Stimulated activated CD4-positive, alpha-beta T cell treated with anti-CD3 and anti-CD28 coated beads, TNF-alpha, amount 100 ng/mL, for 1 hour (primary cell): ENCODE measurements around the gene SDR39U1.
A peak's percentile ranks its signal among the peaks of the same experiment; 100 is the strongest.

Experiments
- DNase-seq, 3 donors: peaks; one replicate each; pipeline ENCODE4 v3.0.0-alpha.2; 2020; ENCODE audit warnings: low read depth in 3 of 3, low spot score in 1 of 3

SDR39U1 gene

DNA sequence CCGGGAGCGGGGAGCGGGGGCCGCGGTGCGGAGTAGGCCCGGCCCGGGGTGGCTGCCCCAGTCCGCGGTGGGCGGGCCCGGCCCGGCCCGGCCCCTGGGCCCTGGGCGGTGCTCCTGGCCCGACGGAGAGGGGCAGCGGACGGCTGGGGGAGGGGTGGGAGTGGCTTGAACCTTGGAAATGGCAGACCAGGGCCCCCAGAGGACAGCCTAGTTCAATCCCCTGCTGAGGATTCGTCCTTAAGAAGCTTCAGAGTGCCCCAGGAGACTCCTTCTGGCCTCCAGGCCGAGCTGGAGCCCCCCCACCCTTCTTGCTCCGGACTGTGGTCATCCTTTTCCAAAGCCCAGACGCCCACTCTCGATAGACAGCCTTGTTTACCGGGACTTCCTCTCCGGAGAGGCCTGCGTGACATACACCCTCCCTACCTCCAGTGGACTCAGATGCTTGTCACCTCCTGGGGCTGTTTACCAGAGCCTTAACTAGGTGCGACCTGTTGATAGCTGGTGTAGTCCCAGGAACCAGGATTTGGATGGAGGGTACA lies 12.4 kb downstream of the SDR39U1 start:
- peak in 1 of 3 donors; percentile 48 for DNase-seq

DNA sequence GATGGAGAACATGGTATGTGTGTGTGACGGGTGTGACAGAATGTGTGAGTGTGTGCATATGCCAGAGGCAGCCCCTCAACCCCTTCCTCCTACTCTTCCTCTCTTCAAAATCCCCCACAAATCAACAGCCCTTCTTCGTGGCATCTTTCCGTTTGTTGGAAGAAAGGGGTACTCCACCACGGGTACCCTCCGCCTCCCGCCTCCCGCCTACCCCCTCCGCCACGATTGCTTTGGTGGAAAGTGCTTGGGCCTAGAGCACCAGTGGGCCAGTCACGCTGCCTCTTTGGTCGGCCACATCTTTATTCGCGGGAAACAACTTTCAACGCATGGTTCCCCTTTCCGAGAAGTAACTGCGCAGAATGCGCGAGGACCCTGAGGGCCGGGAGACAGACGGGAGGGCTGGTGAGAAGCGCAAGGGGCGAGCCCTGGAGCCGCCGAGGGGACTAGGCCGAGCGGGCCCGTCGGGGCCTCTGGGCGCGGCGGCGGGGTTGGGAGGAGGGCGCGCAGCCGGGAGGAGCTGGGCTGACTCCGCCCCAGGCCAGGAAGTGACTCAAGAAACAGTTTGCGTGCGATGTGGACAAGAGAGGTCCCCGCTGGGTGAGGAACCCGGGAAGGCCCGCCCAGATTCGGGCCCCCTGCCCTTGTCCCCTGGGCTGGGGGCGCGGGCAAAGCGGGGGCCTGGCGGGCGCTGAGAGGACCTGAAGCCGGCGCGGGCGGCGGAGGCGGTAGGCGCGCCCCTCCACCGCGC lies 13.0 kb downstream of the SDR39U1 start, which contains the start of the genes CBLN3 and KHNYN:
Gene CBLN3 (minus strand): TSS at position 274 of the 748 bp plus-strand sequence. CDS start 614 bp downstream, outside the sequence.
Gene KHNYN (plus strand): TSS at position 560 of the 748 bp plus-strand sequence. CDS start 777 bp downstream, outside the sequence.
- DNase-seq: peak; percentile 69 to 72 (median 71)

DNA sequence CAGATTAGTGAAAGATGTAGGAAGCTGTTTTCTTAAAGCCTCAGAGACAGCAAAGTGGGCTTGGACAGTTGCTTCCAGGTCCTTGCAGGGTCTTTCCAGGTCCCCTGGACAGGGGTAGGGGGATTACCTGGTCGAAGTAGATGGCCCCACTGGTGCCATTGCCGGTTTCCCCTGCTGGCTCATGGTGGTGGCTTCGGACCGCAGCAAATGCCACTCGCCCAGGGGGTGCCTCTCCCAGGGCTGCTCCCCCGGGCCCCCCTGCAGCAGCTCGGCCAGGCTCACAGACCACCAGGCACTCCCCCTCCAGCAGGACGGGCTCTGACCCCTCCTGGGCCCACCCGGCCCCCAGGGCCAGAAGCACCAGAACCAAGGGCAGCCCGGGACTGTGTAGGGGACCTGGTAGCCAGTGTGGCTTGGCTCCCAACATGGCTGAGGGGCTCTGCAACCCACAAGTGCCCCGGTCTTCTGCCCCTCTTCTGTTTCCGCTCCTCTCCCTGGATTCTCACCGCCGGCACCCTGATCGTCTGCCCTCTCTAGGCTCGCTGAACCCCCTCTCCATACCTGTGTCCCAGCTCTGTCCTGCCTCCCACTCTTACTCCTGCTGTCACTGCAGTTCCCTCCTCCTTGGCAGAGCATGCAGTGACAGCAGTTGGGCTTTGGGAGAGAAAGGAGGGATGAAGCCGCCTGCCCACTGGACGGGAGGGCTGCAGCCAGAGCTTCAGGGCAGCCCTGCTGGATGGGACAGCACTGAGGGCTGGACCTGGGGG lies 13.8 kb downstream of the SDR39U1 start:
- DNase-seq: no peak

DNA sequence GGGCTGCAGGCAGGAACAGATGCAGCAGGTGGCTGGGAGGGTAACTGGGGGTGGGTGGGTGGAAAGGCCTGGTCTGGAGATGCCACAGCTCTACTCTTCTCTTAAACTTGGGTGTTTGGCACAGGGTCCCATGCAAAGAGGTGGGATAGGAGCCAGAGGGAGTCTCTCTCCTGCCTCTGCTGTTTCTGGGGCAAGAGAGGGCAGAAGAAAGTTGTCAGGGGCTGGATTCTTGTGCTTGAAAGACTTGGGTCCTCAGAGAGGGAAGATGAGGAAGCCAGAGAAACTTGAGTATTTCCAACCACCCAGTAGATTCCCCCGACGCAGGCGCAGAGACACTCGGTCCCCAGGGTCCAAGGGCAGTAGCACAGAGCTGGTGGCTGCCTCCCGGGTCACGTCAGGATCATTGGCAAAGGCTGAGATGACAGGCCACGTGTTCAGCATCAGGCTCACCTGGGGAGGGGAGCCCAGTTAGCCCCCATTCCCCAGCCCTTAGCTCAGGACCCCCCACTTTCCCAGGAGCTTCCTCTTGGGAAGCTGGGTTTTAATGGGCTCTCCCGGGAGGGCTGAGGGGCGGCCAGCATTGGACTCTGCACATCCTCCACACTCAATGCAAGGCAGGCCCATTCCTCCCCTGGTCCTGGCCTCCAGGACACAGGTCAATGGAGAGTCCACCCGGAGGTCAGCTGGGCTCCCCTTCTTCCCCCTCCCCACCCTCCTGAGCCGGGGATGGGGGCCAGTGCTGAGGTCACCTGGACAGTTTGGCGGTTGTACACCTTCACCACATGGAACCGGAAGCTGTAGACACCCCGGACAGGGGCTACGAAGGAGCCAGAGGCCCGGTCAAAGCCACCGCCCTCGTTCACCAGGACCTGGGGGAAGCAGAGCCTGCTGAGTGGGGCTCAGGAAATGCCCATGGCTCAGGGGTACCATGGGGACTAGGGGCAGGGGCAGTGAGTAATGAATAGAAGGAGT lies 14.8 kb downstream of the SDR39U1 start:
- no peak for DNase-seq

DNA sequence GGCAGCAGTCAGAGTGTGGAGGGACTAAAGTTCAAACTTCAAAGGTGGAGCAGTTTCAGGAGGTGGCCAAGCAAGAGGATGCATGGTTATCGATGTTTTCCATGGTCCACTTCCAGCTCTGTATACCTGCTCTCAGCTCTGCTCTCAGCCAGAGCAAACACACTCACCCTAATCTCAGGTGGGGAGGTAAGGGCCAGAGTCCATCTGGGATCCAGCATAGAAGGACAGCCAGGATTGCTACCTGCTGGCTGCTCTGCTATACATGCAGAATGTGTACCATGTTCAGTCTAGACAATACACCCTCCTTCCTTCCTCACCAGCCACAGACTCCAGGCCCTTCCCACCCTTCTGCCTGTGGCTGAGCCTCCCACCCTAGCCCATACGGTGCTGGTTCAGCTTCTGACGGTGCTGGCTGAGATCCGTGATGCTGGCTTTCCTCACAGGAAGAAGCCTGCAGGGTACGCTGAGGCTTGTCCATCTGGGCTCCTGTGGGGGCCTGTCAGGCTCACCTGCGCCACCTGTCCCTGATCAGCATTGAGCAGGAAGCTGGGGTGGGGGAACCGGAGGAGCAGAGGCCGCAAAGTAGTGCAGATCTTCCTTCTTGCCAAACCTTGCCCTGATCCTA lies 15.6 kb downstream of the SDR39U1 start:
- DNase-seq: no peak

DNA sequence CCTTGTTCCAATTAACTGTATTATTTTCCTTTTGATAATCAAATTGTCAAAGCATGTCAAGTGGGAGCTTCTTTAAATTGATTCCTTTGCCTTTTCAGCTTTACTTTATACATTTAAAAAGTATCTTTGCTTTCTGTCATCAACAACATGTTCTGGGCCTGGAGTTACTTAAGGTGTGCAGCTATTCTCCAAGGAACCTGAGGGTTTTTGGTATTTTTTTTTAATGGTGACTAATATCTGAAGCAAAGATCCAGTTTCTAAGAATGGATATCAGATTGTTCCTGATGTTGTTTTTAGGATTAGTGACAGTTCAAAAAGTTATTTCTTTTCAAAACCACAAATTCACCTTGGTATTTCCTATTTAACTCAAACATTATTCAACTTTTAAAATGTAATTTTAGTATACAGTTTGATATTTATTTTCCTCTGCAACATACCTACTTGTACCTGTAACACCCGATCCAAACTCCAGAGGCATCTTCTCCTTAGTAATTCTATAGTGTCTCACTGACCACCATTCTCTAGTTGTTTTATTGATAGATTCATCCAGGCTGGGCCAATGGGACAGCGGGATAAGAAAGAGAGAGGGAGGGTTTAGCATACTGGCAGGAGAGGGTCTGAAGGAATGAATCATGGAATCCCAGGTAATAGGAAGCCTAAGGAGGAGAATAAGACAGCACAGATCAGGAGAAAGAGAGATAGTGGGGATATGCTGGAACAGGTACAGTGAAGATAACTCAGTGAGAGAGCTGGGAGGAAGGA lies 16.2 kb downstream of the SDR39U1 start:
- DNase-seq: no peak

DNA sequence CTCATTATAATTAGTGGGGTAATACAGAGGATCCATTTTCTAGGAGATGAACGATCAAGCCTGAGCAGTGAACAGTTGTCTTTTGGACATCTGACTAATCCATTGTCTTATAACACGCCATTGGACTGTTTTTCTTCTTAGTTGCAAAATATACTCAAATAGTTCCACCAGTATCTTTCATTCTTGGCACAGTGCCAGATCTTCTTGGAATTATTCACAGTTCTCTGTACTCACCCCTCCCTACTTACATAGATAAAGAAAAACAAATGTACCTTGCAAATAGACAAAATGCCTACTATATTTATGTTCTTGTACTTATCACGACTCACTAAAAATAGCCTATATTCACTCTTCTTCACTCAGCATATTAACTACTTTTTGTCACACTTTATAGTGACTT lies 16.9 kb downstream of the SDR39U1 start:
- DNase-seq: no peak

DNA sequence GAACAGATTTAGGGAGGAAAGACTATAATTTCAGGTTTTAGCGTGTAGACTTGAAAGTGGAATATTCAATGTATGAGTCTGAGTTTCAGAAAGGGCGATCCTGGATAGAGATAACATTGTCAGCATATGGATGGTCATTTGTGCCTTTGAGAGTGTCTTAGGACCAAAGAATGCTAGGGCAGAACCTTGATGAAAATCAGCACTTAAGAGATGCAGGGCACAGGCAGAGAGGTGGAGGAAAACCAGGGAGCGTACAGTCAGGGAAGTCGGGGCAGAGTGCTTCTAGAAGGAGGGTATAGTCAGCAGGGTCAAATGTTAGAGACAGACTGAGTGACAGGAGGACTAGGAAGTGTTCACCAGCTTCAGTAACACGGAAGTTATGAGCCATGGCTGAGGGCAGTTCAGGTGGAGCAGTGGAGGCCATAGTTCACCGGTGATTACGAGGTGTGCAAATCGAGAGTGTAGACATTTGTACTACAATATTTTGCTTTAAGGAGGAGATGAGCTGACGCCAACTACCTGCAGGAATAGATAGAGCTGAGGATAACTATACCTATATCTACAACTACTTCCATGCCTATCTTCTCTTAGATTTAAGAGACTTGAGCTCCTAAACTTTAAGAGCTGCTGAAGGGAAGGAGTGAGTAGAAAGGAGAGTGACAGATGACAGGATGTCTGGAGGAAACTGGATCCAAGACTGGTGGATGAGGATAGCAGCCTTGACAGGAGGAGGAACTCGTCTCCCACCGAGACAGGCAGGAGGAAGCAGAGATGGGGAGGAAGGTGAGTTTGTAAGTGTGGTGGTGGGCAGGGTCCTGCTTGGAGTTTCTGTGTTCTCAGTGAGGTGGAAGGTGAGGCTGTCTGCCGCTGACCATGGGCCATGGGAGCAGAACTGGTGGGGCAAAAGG lies 19.6 kb downstream of the SDR39U1 start:
- no peak for DNase-seq

DNA sequence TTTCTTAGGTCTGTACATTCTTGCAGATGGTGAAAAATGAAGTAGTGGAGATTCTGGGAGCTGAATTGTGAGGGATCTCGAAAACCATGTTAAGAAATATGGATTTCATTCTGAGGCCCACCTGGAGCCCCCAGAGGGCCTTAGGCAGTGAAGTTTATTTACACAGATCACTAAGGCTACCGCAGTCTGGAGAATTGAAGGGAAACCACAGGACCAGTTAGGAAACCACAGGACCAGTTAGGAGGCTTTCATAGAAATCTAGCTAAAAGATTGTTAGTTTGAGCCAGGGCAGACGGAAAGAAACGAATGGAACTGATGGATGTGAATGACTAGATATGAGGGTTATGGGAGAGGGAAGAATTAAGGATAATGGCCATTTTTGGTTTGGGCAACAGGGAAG lies 20.3 kb downstream of the SDR39U1 start:
- no peak for DNase-seq

DNA sequence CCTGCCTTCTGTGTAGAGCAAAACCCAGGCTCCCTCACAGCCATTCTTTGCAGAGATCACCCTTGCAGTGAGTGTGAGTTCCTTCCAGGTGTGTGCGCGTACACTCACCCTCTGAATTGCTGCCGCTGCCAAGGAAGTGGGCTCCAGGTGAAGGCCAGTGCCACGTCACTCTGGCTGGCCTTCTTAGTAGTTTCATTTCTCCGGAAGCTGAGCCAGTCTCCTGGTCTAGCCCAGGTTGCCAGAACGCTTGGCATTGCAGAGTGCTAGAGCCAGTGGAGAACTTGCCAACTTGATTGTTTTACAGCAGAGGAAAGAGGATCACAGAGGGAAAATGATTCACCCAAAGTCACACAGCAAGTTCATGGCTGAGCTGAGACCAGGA lies 24.1 kb downstream of the SDR39U1 start:
- no peak for DNase-seq

DNA sequence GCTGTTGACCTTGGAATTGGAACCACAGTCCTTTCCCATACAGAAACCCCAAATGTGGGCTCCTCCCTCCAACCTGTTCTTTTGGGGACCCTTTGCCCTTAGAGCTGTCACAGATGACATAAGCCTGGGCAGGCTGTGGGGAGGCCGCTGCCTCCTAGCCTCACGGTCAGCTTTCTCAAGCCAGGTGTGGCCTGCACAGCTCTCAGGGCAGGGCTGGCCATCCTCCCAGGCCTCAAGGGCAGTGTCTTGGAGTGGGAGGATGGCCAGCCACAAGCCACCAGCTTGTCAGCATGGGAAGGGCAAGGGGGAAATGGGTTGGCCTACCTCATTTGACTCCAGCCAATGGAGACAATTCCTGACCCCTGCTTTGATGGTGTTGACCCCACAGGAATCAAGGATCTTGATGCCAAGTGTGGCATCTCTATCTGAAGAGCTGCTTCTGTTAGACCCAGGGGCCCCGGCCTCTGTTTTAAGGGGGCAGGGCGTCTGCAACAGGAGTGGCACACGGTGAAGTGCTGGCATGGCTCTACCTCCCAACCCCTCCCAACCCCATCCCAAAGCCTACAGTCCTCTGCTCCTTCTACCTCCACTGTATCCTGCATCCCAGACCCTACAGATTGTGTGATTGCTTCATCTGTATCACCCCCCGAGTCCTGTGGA lies 24.6 kb downstream of the SDR39U1 start:
- DNase-seq: no peak

DNA sequence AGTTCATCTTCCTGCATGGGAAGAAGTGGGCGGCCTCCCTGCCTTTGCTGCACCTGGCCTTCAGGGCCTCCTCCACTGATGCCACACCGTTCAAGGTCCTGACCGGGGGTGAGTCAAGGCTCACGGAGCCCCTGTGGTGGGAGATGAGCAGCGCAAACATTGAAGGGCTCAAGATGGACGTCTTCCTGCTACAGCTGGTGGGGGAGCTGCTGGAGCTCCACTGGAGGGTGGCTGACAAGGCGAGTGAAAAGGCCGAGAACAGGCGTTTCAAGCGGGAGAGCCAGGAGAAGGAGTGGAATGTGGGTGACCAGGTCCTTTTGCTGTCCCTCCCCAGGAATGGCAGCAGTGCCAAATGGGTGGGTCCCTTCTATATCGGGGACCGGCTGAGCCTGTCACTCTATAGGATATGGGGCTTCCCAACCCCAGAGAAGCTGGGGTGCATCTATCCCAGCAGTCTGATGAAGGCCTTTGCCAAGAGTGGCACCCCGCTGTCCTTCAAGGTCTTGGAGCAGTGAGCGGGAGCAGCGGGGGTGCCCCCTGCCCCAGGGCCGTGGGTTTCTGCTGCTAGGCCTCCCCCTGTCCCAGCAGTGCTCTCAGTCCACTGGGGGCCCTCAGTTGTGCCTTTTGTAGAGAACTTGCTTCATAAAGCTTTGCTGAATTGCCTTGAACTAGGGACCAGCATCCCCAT lies 25.5 kb downstream of the SDR39U1 start:
- no peak for DNase-seq

DNA sequence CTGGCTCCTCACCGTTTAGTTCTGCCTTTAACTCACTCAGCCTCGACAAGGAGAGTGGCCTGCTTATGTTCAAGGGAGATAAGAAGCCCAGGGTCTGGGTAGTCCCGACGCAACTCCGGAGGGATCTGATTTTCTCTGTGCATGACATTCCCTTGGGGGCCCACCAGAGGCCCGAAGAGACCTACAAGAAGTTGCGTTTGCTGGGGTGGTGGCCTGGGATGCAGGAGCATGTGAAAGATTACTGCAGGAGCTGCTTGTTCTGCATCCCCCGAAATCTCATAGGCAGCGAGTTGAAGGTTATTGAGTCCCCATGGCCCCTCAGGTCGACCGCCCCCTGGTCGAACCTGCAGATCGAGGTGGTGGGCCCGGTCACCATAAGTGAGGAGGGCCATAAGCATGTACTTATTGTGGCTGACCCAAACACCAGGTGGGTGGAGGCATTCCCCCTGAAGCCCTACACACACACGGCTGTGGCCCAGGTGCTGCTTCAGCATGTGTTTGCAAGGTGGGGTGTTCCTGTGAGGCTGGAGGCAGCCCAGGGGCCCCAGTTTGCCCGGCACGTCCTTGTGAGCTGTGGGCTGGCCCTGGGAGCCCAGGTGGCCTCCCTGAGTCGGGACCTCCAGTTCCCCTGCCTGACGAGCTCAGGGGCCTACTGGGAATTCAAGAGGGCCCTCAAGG lies 26.2 kb downstream of the SDR39U1 start:
- DNase-seq: no peak

DNA sequence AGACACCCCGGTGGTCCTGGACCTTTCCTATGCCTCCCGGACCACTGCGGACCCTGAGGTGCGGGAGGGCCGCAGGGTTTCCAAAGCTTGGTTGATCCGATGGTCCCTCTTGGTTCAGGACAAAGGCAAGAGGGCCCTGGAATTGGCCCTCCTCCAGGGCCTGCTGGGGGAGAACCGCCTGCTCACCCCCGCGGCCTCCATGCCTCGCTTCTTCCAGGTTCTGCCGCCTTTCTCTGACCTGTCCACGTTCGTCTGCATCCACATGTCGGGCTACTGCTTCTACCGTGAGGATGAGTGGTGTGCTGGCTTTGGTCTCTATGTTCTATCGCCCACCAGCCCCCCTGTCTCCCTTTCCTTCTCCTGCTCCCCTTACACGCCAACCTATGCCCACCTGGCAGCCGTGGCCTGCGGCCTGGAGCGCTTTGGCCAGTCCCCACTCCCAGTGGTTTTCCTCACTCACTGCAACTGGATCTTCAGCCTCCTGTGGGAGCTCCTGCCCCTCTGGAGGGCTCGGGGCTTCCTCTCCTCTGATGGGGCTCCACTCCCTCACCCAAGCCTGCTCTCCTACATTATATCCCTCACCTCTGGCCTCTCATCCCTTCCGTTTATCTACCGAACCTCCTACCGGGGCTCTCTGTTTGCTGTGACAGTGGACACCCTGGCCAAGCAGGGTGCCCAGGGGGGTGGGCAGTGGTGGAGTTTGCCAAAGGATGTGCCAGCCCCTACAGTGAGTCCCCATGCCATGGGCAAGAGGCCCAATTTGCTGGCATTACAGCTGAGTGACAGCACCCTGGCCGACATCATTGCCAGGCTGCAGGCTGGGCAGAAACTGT lies 26.9 kb downstream of the SDR39U1 start:
- no peak for DNase-seq

DNA sequence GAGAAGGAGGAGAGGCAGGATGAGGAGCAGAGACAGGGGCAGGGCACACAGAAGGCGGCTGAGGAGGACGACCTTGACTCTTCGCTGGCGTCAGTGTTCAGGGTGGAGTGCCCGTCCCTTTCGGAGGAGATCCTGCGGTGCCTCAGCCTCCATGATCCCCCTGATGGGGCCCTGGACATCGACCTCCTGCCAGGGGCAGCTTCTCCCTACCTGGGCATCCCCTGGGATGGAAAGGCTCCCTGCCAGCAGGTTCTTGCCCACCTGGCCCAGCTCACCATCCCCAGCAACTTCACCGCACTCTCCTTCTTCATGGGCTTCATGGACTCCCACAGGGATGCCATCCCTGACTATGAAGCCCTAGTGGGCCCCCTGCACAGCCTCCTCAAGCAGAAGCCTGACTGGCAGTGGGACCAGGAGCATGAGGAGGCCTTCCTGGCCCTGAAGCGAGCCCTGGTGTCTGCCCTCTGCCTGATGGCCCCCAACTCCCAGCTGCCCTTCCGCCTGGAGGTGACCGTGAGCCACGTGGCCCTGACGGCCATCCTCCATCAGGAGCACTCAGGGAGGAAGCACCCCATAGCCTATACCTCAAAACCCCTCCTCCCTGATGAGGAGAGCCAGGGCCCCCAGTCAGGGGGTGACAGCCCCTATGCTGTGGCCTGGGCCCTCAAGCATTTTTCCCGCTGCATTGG lies 27.7 kb downstream of the SDR39U1 start:
- DNase-seq: no peak

DNA sequence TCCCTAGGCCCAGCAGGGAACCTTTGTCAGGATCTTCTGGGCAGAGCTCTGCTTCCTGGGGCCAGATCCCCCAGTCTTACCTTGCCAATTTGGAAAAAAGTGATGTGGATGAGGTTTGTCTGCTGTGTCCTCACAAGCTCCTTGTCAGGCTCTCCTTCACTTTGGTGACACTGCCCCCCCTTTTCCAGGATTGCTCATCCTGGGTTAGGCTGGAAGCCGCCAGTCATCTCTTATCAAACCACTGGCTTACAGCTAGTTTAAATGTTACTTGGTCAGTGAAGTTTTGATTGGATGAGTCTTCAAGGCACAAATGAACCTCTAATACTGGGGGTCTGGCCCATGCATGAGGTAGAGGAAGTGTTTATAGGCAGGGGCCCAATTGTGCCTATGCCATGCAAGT lies 28.5 kb downstream of the SDR39U1 start:
- no peak for DNase-seq
